NCI-H446 (cell line): ENCODE results near the gene OGDHL.
"Not testable (repeated sequence)": the region's sequence is repeated elsewhere in the genome, so short reads cannot be mapped to it uniquely, and the experiment has no call there.

Source experiments
- DNase-seq, 2 experiments: peaks; one replicate each; lab custom pipeline; 2025; lab: John Stamatoyannopoulos, UW

OGDHL gene

GRCh38 chr10:49739426-49739825 is 22.7 kb downstream of the OGDHL start:
- DNase-seq = no peak

GRCh38 chr10:49738616-49739360 is 23.3 kb downstream of the OGDHL start:
- DNase-seq = no peak

- DNase-seq = no peak
These were observed 24.5 kb downstream of the OGDHL start for GRCh38 chr10:49737474-49738201.

- DNase-seq = no peak
These were observed 25.5 kb downstream of the OGDHL start for GRCh38 chr10:49736564-49737113.

- no peak for DNase-seq
These were observed 26.1 kb downstream of the OGDHL start for GRCh38 chr10:49735848-49736563.

GRCh38 chr10:49735161-49735560 is 27.0 kb downstream of the OGDHL start:
- no peak for DNase-seq

- DNase-seq = no peak
These were observed 27.4 kb downstream of the OGDHL start for GRCh38 chr10:49734676-49735075.

GRCh38 chr10:49733866-49734265 is 28.3 kb downstream of the OGDHL start:
- no peak for DNase-seq

GRCh38 chr10:49726593-49726992 is 35.5 kb downstream of the OGDHL start:
- no peak for DNase-seq

GRCh38 chr10:49715157-49715556 is 47.0 kb downstream of the OGDHL start:
- DNase-seq = not testable (repeated sequence)

- DNase-seq = no peak
These were observed 48.9 kb downstream of the OGDHL start for GRCh38 chr10:49713266-49713665.

GRCh38 chr10:49711481-49711880 is 50.6 kb downstream of the OGDHL start:
- no peak for DNase-seq

GRCh38 chr10:49710966-49711365 is 51.2 kb downstream of the OGDHL start:
- no peak for DNase-seq

GRCh38 chr10:49709934-49710333 is 52.2 kb downstream of the OGDHL start:
- DNase-seq = no peak

- DNase-seq = no peak
These were observed 54.5 kb downstream of the OGDHL start for GRCh38 chr10:49707585-49707984.

- DNase-seq = no peak
These were observed 61.1 kb downstream of the OGDHL start for GRCh38 chr10:49700997-49701396.

- no peak for DNase-seq
These were observed 61.9 kb downstream of the OGDHL start for GRCh38 chr10:49700211-49700610.

GRCh38 chr10:49698679-49699078 is 63.4 kb downstream of the OGDHL start:
- DNase-seq = no peak

GRCh38 chr10:49696311-49696710 is 65.8 kb downstream of the OGDHL start:
- DNase-seq = no peak

GRCh38 chr10:49694466-49694865 is 67.7 kb downstream of the OGDHL start:
- DNase-seq = no peak

GRCh38 chr10:49691588-49691987 is 70.5 kb downstream of the OGDHL start:
- no peak for DNase-seq

- no peak for DNase-seq
These were observed 71.3 kb downstream of the OGDHL start for GRCh38 chr10:49690698-49691356.
